Measurements from ENCODE around the gene YBX1.
"Not testable (repeated sequence)": the region's sequence is repeated elsewhere in the genome, so short reads cannot be mapped to it uniquely, and the experiment has no call there.

The YBX1 gene

GRCh38 chr1:42690477-42691156 is 8.4 kb downstream of the YBX1 start:
- no peak for DNase-seq (ENCODE audit: low read depth)

DNA sequence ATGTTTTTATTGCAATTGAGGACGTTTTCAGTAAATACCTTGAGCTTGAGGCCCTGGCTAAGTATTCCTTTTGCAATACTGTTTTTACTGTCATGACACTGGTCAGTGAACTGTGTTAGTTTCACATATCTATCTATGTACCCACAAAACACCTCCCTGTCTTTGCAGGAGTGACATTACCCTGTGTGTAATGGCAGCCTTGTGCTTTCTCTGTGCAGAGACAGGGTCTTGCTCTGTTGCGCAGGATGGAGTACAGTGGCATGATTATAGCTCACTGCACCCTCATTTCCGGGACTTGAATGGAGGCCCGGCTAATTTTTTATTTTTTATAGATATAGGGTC is 8.9 kb downstream of the YBX1 start:
- no peak for DNase-seq (ENCODE audit: low read depth)

GRCh38 chr1:42692461-42692860 is 10.2 kb downstream of the YBX1 start:
- no peak for DNase-seq (ENCODE audit: low read depth)

- DNase-seq (ENCODE audit: low read depth), result no peak
These were observed 10.7 kb downstream of the YBX1 start for GRCh38 chr1:42692911-42693310.

GRCh38 chr1:42698081-42698813 is 16.0 kb downstream of the YBX1 start:
- no peak for DNase-seq (ENCODE audit: low read depth)

- DNase-seq (ENCODE audit: low read depth), result no peak
These were observed 17.8 kb downstream of the YBX1 start for GRCh38 chr1:42700006-42700405.

GRCh38 chr1:42703888-42704464 is 21.8 kb downstream of the YBX1 start:
- DNase-seq (ENCODE audit: low read depth), result no peak

DNA sequence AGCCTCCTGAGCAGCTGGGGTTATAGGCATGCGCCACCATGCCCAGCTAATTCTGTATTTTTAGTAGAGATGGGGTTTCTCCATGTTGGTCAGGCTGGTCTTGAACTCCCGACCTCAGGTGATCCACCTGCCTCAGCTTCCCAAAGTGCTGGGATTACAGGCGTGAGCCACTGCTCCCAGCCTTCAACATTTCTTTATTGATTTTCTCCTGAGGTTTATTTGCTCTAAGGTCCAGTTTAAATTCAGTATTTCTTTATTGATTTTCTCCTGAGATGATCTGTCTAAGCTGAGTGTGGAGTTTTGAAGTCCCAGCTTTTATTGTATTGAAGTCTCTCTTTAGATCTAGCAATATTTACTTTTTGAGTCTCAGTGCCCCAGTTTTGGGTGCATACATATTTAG is 30.6 kb downstream of the YBX1 start:
- DNase-seq (ENCODE audit: low read depth), result not testable (repeated sequence)

GRCh38 chr1:42713293-42713692 is 31.1 kb downstream of the YBX1 start:
- no peak for DNase-seq (ENCODE audit: low read depth)

GRCh38 chr1:42714441-42714840 is 32.2 kb downstream of the YBX1 start:
- DNase-seq (ENCODE audit: low read depth), result not testable (repeated sequence)

DNA sequence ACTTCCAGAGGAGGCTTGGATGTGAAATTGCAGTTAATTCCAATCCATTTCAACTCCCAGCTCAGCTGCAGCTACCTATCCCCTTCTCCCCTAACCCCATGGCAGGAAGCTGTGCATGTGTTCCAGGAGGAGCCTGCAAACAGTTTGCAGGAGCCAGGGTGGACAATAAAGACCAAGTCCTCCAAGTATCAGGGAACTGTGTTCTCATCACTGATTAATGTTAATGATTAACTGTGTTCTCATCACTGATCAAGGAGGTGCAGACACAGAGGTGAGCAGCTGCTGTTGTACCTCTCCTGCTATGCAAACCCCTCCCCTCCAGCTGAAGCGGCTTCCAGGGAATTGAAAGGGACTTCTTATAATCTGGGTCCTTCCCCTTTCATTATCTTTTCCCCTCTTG is 38.6 kb downstream of the YBX1 start:
- no peak for DNase-seq (ENCODE audit: low read depth)

DNA sequence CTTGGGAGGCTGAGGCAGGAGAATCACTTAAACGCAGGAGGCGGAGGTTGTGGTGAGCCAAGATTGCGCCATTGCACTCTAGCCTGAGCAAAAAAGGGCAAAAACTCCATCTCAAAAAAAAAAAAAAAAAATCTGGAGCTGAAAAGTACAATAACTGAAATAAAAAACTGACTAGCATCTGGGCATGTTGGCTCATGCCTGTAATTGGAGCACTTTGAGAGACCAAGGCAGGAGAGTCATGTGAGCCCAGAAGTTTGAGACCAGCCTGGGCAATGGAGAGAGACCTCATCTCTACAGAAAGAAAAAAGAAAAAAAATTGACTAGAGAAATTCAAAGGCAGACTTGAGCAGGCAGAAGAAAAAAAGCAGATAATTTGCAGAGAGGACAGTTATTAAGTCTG is 39.7 kb downstream of the YBX1 start:
- no peak for DNase-seq (ENCODE audit: low read depth)

DNA sequence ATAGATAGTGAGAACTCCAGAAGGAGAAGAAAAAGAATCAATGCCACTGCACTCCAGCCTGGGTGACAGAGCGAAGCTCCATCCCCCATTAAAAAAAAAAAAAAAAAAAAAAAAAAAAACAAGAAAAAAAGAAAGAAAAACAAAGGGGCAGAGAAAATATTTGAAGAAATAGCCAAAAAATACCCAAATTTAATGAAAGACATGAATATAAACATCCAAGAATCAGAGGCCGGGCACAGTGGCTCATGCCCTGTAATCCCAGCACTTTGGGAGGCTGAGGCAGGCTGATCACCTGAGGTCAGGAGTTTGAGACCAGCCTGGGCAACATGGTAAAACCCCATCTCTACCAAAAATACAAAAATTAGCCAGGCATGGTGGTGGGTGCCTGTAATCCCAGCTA is 40.2 kb downstream of the YBX1 start:
- DNase-seq (ENCODE audit: low read depth), result not testable (repeated sequence)

DNA sequence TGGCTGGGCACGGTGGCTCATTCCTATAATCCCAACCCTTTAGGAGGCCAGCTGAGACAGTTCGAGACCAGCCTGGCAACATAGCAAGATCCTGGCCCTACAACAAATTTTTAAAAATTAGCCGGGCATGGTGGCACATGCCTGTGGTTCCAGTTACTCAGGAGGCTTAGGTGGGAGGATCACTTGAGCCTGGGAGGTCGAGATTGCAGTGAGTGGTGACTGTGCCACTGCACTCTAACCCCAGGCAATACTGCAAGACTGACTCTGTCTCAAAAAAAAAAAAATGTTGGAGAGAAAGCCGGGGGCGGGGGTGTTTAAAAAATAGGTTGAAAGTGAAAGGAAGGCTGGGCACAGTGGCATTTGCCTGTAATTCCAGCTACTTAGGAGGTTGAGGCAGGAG is 41.3 kb downstream of the YBX1 start:
- no peak for DNase-seq (ENCODE audit: low read depth)

- not testable (repeated sequence) for DNase-seq (ENCODE audit: low read depth)
These were observed 43.6 kb downstream of the YBX1 start for GRCh38 chr1:42725820-42726219.

DNA sequence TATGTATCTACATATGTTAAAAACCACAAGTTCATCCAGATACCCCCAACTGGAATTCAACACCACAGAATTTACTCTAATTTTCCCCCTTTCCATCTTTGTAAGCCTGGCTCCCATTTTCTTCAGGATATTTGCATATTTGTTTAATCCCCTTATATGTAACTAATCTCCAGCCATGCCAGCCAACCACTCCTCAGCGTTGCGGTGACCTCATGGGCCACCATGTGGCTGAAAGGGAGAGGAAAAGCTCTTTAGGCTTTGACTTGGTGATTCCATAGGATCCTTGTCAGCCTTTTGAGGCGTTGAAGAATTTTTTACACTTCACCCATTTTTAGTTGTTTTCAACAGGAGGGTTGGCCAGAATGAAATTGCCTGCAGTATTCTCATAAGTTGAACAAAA is 47.8 kb downstream of the YBX1 start:
- DNase-seq (ENCODE audit: low read depth), result no peak

- DNase-seq (ENCODE audit: low read depth), result peak; percentile 22
These were observed 48.8 kb downstream of the YBX1 start for GRCh38 chr1:42730988-42731387.

- no peak for DNase-seq (ENCODE audit: low read depth)
These were observed 49.4 kb downstream of the YBX1 start for GRCh38 chr1:42731585-42731984.

- DNase-seq (ENCODE audit: low read depth), result no peak
These were observed 50.0 kb downstream of the YBX1 start for GRCh38 chr1:42732126-42732680.

DNA sequence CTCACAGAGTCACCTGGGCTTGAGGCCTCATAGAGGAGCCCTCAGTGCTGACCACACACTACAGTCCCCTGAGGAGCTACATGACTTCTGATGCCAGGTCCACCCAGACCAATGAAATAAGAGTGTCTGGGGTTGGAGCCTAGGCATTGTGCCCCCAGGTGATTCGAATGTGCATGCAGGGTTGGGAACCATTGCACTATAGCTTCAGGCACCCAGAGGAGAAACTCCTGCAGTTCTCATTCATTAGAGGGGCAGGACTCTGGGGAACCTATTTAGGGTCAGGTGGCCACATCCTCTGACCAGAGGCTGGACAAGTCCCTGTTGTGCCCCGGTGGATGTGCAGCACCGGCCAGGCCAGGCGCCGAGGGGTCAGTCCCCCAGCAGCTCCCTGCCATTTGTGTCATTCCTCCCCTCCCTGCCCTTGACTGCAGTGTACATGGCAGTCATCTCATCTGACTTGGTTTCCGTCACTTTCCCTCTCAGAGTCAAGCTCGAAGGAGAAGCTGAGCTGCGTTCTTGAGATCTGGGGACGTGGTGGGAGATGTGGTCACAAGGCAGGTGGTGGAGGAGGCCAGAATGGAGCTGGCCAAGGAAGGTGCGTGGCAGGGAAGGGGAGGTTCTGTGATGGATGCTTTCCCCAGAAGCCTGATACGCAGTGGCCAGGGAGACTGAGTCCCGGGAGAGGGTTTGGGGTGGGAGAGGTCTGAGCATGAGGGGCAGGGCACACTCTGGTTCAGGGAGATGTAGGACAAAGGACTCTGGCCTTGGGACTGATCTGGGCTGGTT is 51.4 kb downstream of the YBX1 start:
- no peak for DNase-seq (ENCODE audit: low read depth)

GRCh38 chr1:42734201-42735035 is 52.2 kb downstream of the YBX1 start:
- DNase-seq (ENCODE audit: low read depth), result no peak

DNA sequence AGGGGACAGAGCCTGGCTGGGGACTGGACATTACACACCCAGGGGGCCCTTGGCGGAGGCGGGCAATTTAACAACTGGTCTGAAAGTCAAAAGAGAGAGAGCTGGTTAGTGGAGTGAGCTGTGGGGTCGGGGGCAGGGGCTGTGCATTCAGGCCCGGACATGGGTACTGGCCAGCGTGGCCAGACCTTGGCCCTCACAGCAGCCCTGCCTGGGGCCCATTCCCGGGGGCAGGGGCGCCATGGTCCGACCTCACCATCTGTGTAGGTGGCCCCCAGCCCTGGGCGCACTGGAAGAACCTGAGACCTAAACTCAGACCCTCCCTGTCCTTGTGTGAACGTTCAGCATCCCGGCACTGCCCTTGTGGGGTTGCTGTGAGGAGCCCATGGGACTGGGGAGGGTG is 52.8 kb downstream of the YBX1 start:
- no peak for DNase-seq (ENCODE audit: low read depth)

Measured in stimulated activated CD4-positive, alpha-beta T cell treated with anti-CD3 and anti-CD28 coated beads, Interleukin-2, amount 100 ng/mL, for 4 hours (primary cell).